MM.1S (cell line): ENCODE measurements around the gene EIF3F.

Source experiments
- DNase-seq: peaks from one replicate; pipeline ENCODE4 v3.0.0-alpha.2; 2015
- H2AFZ ChIP-seq: fragments of 300-600 bp; sonication (generic); 2 replicates; pipeline ENCODE4 v1.6.0; 2016; ENCODE audit warnings: antibody characterized with exemption, low read length
- H3F3A ChIP-seq: fragments of 300-600 bp; sonication (generic); 2 replicates; pipeline ENCODE4 v1.6.1; 2016; ENCODE audit warnings: mild to moderate bottlenecking, antibody characterized with exemption, low read length, moderate library complexity, mixed read lengths; ENCODE audit not compliant: insufficient read depth
- H3K27ac ChIP-seq: fragments of 300-600 bp; sonication (generic); 2 replicates; pipeline ENCODE4 v1.5.1; 2016; ENCODE audit warnings: mild to moderate bottlenecking, low read length
- H3K27me3 ChIP-seq: fragments of 300-600 bp; sonication (generic); replicated peaks from 2 replicates; pipeline ENCODE4 v1.6.0; 2016; ENCODE audit warnings: low read length; ENCODE audit not compliant: insufficient read depth
- H3K36me3 ChIP-seq: fragments of 300-600 bp; sonication (generic); replicated peaks from 2 replicates; pipeline ENCODE4 v1.6.1; 2016; ENCODE audit warnings: mild to moderate bottlenecking, low read length, mixed read lengths; ENCODE audit not compliant: insufficient read depth
- H3K4me1 ChIP-seq: fragments of 300-600 bp; sonication (generic); 2 replicates; pipeline ENCODE4 v1.6.1; 2016; ENCODE audit warnings: low read length, mixed read lengths
- H3K4me2 ChIP-seq: fragments of 300-600 bp; sonication (generic); 2 replicates; pipeline ENCODE4 v1.6.0; 2016; ENCODE audit warnings: low read depth, low read length
- H3K4me3 ChIP-seq: fragments of 300-600 bp; sonication (generic); 2 replicates; pipeline ENCODE4 v1.5.1; 2016; ENCODE audit warnings: low read length, mixed read lengths
- H3K79me2 ChIP-seq: fragments of 300-600 bp; sonication (generic); 2 replicates; pipeline ENCODE4 v1.6.1; 2016; ENCODE audit warnings: mixed run types, low read length, mixed read lengths
- H3K9ac ChIP-seq: fragments of 300-600 bp; sonication (generic); 2 replicates; pipeline ENCODE4 v1.6.1; 2016; ENCODE audit warnings: low read length, mixed read lengths
- H3K9me2 ChIP-seq: fragments of 300-600 bp; sonication (generic); replicated peaks from 2 replicates; pipeline ENCODE4 v1.6.1; 2016; ENCODE audit warnings: mild to moderate bottlenecking, low read length, mixed read lengths; ENCODE audit not compliant: insufficient read depth
- H3K9me3 ChIP-seq: fragments of 300-600 bp; sonication (generic); replicated peaks from 2 replicates; pipeline ENCODE4 v1.6.1; 2016; ENCODE audit warnings: mild to moderate bottlenecking, low read length, mixed read lengths; ENCODE audit not compliant: insufficient read depth
- H4K20me1 ChIP-seq: fragments of 300-600 bp; sonication (generic); 2 replicates; pipeline ENCODE4 v1.6.1; 2016; ENCODE audit warnings: mild to moderate bottlenecking, low read length, moderate library complexity, mixed read lengths; ENCODE audit not compliant: insufficient read depth
- CTCF ChIP-seq: fragments of 300-600 bp; sonication (generic); IDR thresholded peaks from 2 replicates; pipeline ENCODE4 v1.5.1; 2016; ENCODE audit warnings: antibody characterized with exemption, low read length, mixed read lengths
- EZH2 ChIP-seq: fragments of 300-600 bp; sonication (generic); optimal IDR thresholded peaks from 2 replicates; pipeline ENCODE3; 2017; ENCODE audit warnings: low read depth, mild to moderate bottlenecking, antibody characterized with exemption, low read length, mixed read lengths
- EZH2phosphoT487 ChIP-seq: fragments of 300-600 bp; sonication (generic); IDR thresholded peaks from 2 replicates; pipeline ENCODE4 v1.6.1; 2018; ENCODE audit warnings: antibody characterized with exemption, low read length

EIF3F gene

GRCh38 chr11:7986768-7987559 is at the start of gene EIF3F:
Gene EIF3F (plus strand): TSS chr11:7987337. CDS start chr11:7987353, 16 bp downstream.
- TF ChIP-seq EZH2 (no peak), EZH2phosphoT487 (no peak), CTCF (peak; percentile 79)
- peak within 1 kb of the TSS; percentile 74 for H3K9ac ChIP-seq
- peak within 1 kb of the TSS; percentile 96 for H3K4me3 ChIP-seq
- peak within 1 kb of the TSS; percentile 99 for H3K4me2 ChIP-seq
- H4K20me1 ChIP-seq, result 0 out of 2 replicates have a peak, but pooled peaks cover 6% of the 10 kb centered on the region
- no peaks in the 10 kb centered on the region for H3K27me3 ChIP-seq
- H3K36me3 ChIP-seq, result no peaks in the 10 kb centered on the region; the same call in 1 of the 2 replicates
- H3K4me1 ChIP-seq, result peaks cover 13% of the 10 kb centered on the region
- no peaks in the 10 kb centered on the region for H3K9me2 ChIP-seq
- peaks cover 40% of the 10 kb centered on the region for H3K79me2 ChIP-seq
- DNase-seq, result peak; percentile 99
- no peaks in the 10 kb centered on the region for H3K9me3 ChIP-seq
- H3K27ac ChIP-seq, result no peak within 1 kb of the TSS; the same call in 1 of the 2 replicates
- H3F3A ChIP-seq, result no peaks in the 10 kb centered on the region
- peak within 1 kb of the TSS; percentile 80 for H2AFZ ChIP-seq

DNA sequence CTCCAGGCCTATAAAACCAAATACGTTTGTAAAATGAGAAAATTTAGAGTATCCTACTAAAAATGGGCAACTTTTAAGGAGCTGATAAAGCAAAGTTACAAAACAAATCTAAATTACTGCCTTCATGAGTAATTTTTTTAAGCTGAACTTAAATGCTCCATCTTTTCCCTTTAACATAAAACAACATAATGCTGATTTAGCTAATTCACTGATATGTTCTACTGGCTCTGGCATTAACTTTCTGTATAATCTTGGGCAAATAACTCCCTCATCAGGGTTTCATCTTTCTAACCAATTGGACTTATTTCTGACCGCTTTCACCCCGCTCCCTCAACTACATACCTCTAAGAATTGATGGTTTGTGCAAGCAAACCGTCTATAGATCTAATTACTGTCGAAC is 46.0 kb upstream of the EIF3F start:
- TF ChIP-seq EZH2 (no peak), EZH2phosphoT487 (no peak), CTCF (no peak)
- Histone ChIP-seq H3K27ac (no peak overlapping the region), H3K36me3 (no peaks in the 10 kb centered on the region), H3K27me3 (no peaks in the 10 kb centered on the region), H4K20me1 (no peaks in the 10 kb centered on the region), H3K9me3 (no peaks in the 10 kb centered on the region), H3K4me1 (no peaks in the 10 kb centered on the region), H3K9me2 (no peaks in the 10 kb centered on the region), H3K79me2 (no peaks in the 10 kb centered on the region), H2AFZ (no peak overlapping the region), H3K9ac (no peak overlapping the region), H3K4me3 (no peak overlapping the region), H3F3A (no peaks in the 10 kb centered on the region), H3K4me2 (no peak overlapping the region)
- no peak for DNase-seq

GRCh38 chr11:7941608-7942007 is 45.5 kb upstream of the EIF3F start, which contains the start of gene OR10A3:
Gene OR10A3 (minus strand): TSS chr11:7941708. CDS start chr11:7939520, 2,188 bp downstream.
- Histone ChIP-seq H3K27me3 (no peaks in the 10 kb centered on the region), H3K9me3 (no peaks in the 10 kb centered on the region), H4K20me1 (no peaks in the 10 kb centered on the region), H3K4me1 (no peaks in the 10 kb centered on the region), H3K9me2 (no peaks in the 10 kb centered on the region), H3K36me3 (no peaks in the 10 kb centered on the region), H3F3A (no peaks in the 10 kb centered on the region), H3K4me2 (no peak within 1 kb of the TSS), H3K9ac (no peak within 1 kb of the TSS), H3K79me2 (no peaks in the 10 kb centered on the region), H3K4me3 (no peak within 1 kb of the TSS), H3K27ac (no peak within 1 kb of the TSS), H2AFZ (no peak within 1 kb of the TSS)
- TF ChIP-seq EZH2, result no peak
- TF ChIP-seq CTCF, result no peak
- TF ChIP-seq EZH2phosphoT487, result no peak
- DNase-seq, result no peak
